Esophagus muscularis mucosa (tissue), 3 donors: ENCODE results near the gene SHISA6.

Experiments
- CTCF ChIP-seq, 3 experiments: fragments of 200-600 bp in 2 of 3; fragments of 450-650 bp in 1 of 3; sonication (generic) in 2 of 3; IDR thresholded peaks; one replicate each; pipeline ENCODE4 v1.5.1; 2017 to 2019; ENCODE audit warnings: antibody characterized with exemption in 3 of 3, mild to moderate bottlenecking in 2 of 3, moderate library complexity in 1 of 3
- POLR2AphosphoS5 ChIP-seq, 2 donors: sonication (generic); formaldehyde crosslinking; IDR thresholded peaks; one replicate each; pipeline ENCODE4 v1.6.1; 2017; ENCODE audit warnings: antibody characterized with exemption in 2 of 2

- TF ChIP-seq CTCF (IDR thresholded peaks at IDR 0.05) (no peak), POLR2AphosphoS5 (IDR thresholded peaks at IDR 0.05) (no peak)
Observed at GRCh38 chr17:11363565-11364117, 122.6 kb downstream of the SHISA6 start.
